Erythroblast (primary cell): ENCODE results near the gene MICU1.
"Not testable (repeated sequence)": the region's sequence is repeated elsewhere in the genome, so short reads cannot be mapped to it uniquely, and the experiment has no call there.

Source experiments
- GATA1 ChIP-seq: IDR thresholded peaks from 2 replicates; pipeline ENCODE4 v1.6.1; 2011; ENCODE audit warnings: low read depth, mild to moderate bottlenecking, control low read depth, low read length, moderate library complexity
- POLR2A ChIP-seq: IDR thresholded peaks from 2 replicates; pipeline ENCODE4 v1.6.1; 2011; ENCODE audit warnings: mild to moderate bottlenecking, low read length

DNA sequence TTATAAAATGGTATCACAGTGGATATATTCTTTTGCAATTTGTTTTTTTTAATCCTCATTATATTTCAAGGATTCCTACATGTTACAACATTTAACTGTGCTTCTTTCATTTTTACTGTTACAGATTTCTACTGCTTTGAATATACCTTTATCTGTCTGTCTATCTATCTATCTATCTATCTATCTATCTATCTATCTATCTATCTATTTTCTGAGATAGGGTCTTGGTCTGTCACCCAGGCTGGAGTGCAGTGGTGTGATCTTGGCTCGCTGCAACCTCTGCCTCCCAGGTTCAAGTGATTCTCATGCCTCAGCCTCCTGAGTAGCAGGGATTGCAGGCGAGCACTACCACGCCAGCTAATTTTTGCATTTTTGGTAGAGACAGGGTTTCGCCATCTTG, 194.9 kb downstream of the MICU1 start:
- TF ChIP-seq POLR2A, GATA1: not testable (repeated sequence)
